ENCODE data around the gene TMEM150B.

TMEM150B gene

GRCh38 chr19:55325172-55325571, at the start of gene TMEM150B:
Gene TMEM150B, minus strand, starts transcription at chr19:55325341. Its CDS starts 4,305 bp downstream, at chr19:55321036.
- TF ChIP-seq CTCF (IDR thresholded peaks at IDR 0.05; ENCODE audit: low read depth, low read length) = no peak
- no peak for DNase-seq (ENCODE audit: extremely low read depth, low read depth)

- TF ChIP-seq CTCF (IDR thresholded peaks at IDR 0.05; ENCODE audit: low read depth, low read length) = no peak
- DNase-seq (ENCODE audit: extremely low read depth, low read depth) = no peak
Measured at GRCh38 chr19:55373993-55374757, 49.0 kb upstream of the TMEM150B start.

GRCh38 chr19:55373306-55373992, 48.3 kb upstream of the TMEM150B start:
- DNase-seq (ENCODE audit: extremely low read depth, low read depth) = no peak
- TF ChIP-seq CTCF (IDR thresholded peaks at IDR 0.05; ENCODE audit: low read depth, low read length) = no peak

- TF ChIP-seq CTCF (IDR thresholded peaks at IDR 0.05; ENCODE audit: low read depth, low read length) = no peak
- DNase-seq (ENCODE audit: extremely low read depth, low read depth) = no peak
Measured at GRCh38 chr19:55372316-55373081, 47.4 kb upstream of the TMEM150B start.

- TF ChIP-seq CTCF (IDR thresholded peaks at IDR 0.05; ENCODE audit: low read depth, low read length) = no peak
- no peak for DNase-seq (ENCODE audit: extremely low read depth, low read depth)
Measured at GRCh38 chr19:55370305-55370988, 45.3 kb upstream of the TMEM150B start, which contains the start of gene IL11. Gene IL11, minus strand, starts transcription at chr19:55370463. Its CDS starts 153 bp downstream, at chr19:55370310.

GRCh38 chr19:55369653-55370304, 44.6 kb upstream of the TMEM150B start:
- no peak; the same call in 1 of the 2 replicates for TF ChIP-seq CTCF (IDR thresholded peaks at IDR 0.05; ENCODE audit: low read depth, low read length)

More at GRCh38 chr19:55369653-55370304, 44.6 kb upstream of the TMEM150B start:
- no peak for DNase-seq (ENCODE audit: extremely low read depth, low read depth)

Data from AG09319 (cell line).